ENCODE data around the gene BBOX1.

DNA sequence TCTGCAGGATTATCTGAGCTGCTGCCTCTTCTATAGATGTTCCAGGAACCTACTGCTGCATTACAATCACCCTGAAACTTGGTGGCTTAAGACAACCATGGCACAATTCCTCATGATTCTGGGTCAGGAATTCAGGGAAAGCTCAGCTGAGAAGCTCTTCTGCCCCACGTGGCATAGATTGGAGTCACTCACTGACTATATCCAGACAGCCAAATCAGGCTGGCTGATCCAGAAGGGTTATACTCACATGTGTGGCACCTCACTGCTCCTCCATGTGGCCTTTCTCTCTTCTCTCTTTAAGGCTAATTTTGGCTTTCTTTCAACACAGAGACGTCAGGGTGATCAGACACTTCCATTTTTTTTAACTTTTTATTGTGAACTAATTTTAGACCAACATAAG is 125.5 kb downstream of the BBOX1 start:
- TF ChIP-seq GATA2 (IDR thresholded peaks at IDR 0.05; ENCODE audit: low read depth, low read length) (no peak), GATA3 (IDR thresholded peaks at IDR 0.05; ENCODE audit: low read depth, low read length) (no peak)
